Activated CD4-positive, alpha-beta T cell treated with anti-CD3 and anti-CD28 coated beads, Interleukin-2, amount 50 U/mL, for 48 hours (primary cell): Measurements from ENCODE around the gene VPREB3.

Experiments
- DNase-seq, 2 experiments: peaks; one replicate each; pipeline ENCODE4 v3.0.0-alpha.2; 2020

Gene VPREB3

GRCh38 chr22:23722724-23723123, 31.5 kb downstream of the VPREB3 start:
- no peak for DNase-seq

- DNase-seq, result no peak
These were observed 32.1 kb downstream of the VPREB3 start for GRCh38 chr22:23722160-23722559.

- DNase-seq, result no peak
These were observed 33.4 kb downstream of the VPREB3 start for GRCh38 chr22:23720855-23721254.

- no peak for DNase-seq
These were observed 35.7 kb downstream of the VPREB3 start for GRCh38 chr22:23718371-23719165.

GRCh38 chr22:23716811-23717801, 37.1 kb downstream of the VPREB3 start:
- peak; percentile 85 to 86 for DNase-seq

GRCh38 chr22:23715806-23716375, 38.3 kb downstream of the VPREB3 start:
- no peak for DNase-seq

GRCh38 chr22:23714596-23715578, 39.3 kb downstream of the VPREB3 start:
- DNase-seq, result no peak

GRCh38 chr22:23713696-23714595, 40.3 kb downstream of the VPREB3 start:
- DNase-seq, result no peak

GRCh38 chr22:23712256-23712655, 42.0 kb downstream of the VPREB3 start:
- no peak for DNase-seq

GRCh38 chr22:23709107-23709506, 45.1 kb downstream of the VPREB3 start:
- no peak for DNase-seq

GRCh38 chr22:23708270-23708669, 46.0 kb downstream of the VPREB3 start:
- no peak for DNase-seq

- peak; percentile 34 to 45 for DNase-seq
These were observed 48.9 kb downstream of the VPREB3 start for GRCh38 chr22:23705358-23705757.

GRCh38 chr22:23704829-23705228, 49.4 kb downstream of the VPREB3 start:
- DNase-seq, result no peak

- no peak for DNase-seq
These were observed 50.2 kb downstream of the VPREB3 start for GRCh38 chr22:23704062-23704461.
